HUES64 (cell line): Measurements from ENCODE around the gene IRS1.
A peak's percentile ranks its signal among the peaks of the same experiment; 100 is the strongest.

ENCODE experiments used
- H3K27ac ChIP-seq: 2 replicates; pipeline ENCODE4 v1.7.0; 2013; ENCODE audit warnings: low read depth, low read length, inconsistent platforms
- H3K27me3 ChIP-seq: 2 replicates; pipeline ENCODE4 v1.6.1; 2013; ENCODE audit warnings: mild to moderate bottlenecking, low read length; ENCODE audit not compliant: insufficient read depth
- H3K36me3 ChIP-seq: 2 replicates; pipeline ENCODE4 v1.6.1; 2013; ENCODE audit warnings: mild to moderate bottlenecking, low read length; ENCODE audit not compliant: insufficient read depth
- H3K4me1 ChIP-seq: 2 replicates; pipeline ENCODE4 v1.6.1; 2013; ENCODE audit warnings: mild to moderate bottlenecking, low read length, moderate library complexity; ENCODE audit not compliant: insufficient read depth
- H3K4me3 ChIP-seq: 2 replicates; pipeline ENCODE4 v1.5.1; 2013; ENCODE audit warnings: mild to moderate bottlenecking, low read length, moderate library complexity
- H3K9ac ChIP-seq: 2 replicates; pipeline ENCODE4 v1.6.1; 2013; ENCODE audit warnings: mild to moderate bottlenecking, low read depth, low read length
- H3K9me3 ChIP-seq: 2 replicates; pipeline ENCODE4 v1.6.1; 2013; ENCODE audit warnings: low read depth, low read length; ENCODE audit not compliant: insufficient read depth
- WGBS: fragments of 150-250, 120-280 bp; methylation state at CpG from one replicate; pipeline ENCODE4 v1.1.7; 2013; ENCODE audit warnings: missing lambda C conversion rate; 5-methylcytosine and 5-hydroxymethylcytosine counted together

Gene IRS1

GRCh38 chr2:226803410-226803809, 3.8 kb upstream of the IRS1 start:
- WGBS, result 77% methylated on average over 1 of the region's 1 CpG
- Histone ChIP-seq H3K9me3 (no peaks in the 10 kb centered on the region), H3K36me3 (no peaks in the 10 kb centered on the region), H3K4me3 (no peak overlapping the region), H3K4me1 (peaks cover 6% of the 10 kb centered on the region), H3K27me3 (no peaks in the 10 kb centered on the region), H3K27ac (no peak overlapping the region), H3K9ac (no peak overlapping the region)

GRCh38 chr2:226802573-226802972, 3.0 kb upstream of the IRS1 start:
- no peaks in the 10 kb centered on the region for H3K27me3 ChIP-seq
- H3K9me3 ChIP-seq, result no peaks in the 10 kb centered on the region
- peaks cover 11% of the 10 kb centered on the region for H3K4me1 ChIP-seq
- no peak overlapping the region for H3K27ac ChIP-seq
- no peak overlapping the region for H3K4me3 ChIP-seq
- WGBS, result 7% methylated on average over 3 of the region's 4 CpGs
- H3K36me3 ChIP-seq, result peaks cover 6% of the 10 kb centered on the region
- H3K9ac ChIP-seq, result no peak overlapping the region

- 3% methylated on average over 33 of the region's 33 CpGs for WGBS
- Histone ChIP-seq H3K4me3 (peak overlapping the region; percentile 76), H3K27me3 (no peaks in the 10 kb centered on the region), H3K36me3 (peaks cover 20% of the 10 kb centered on the region), H3K4me1 (peaks cover 11% of the 10 kb centered on the region), H3K9ac (no peak overlapping the region), H3K9me3 (no peaks in the 10 kb centered on the region), H3K27ac (no peak overlapping the region)
Observed at GRCh38 chr2:226800941-226801784, 1.5 kb upstream of the IRS1 start.

GRCh38 chr2:226799976-226800940, 638 bp upstream of the IRS1 start:
- H3K27ac ChIP-seq, result no peak overlapping the region; the same call in 1 of the 2 replicates
- H3K4me1 ChIP-seq, result peaks cover 11% of the 10 kb centered on the region
- no peaks in the 10 kb centered on the region for H3K27me3 ChIP-seq
- peak overlapping the region; percentile 39; the same call in 1 of the 2 replicates for H3K9ac ChIP-seq
- 4% methylated on average over 36 of the region's 39 CpGs for WGBS
- H3K4me3 ChIP-seq, result peak overlapping the region; percentile 76
- no peaks in the 10 kb centered on the region for H3K9me3 ChIP-seq
- peaks cover 29% of the 10 kb centered on the region for H3K36me3 ChIP-seq

GRCh38 chr2:226798422-226799210, 1.0 kb downstream of the IRS1 start:
- peak overlapping the region; percentile 53 for H3K27ac ChIP-seq
- peak overlapping the region; percentile 74 for H3K9ac ChIP-seq
- H3K4me3 ChIP-seq, result peak overlapping the region; percentile 76
- no peaks in the 10 kb centered on the region for H3K9me3 ChIP-seq
- peaks cover 42% of the 10 kb centered on the region for H3K36me3 ChIP-seq
- no peaks in the 10 kb centered on the region for H3K27me3 ChIP-seq
- H3K4me1 ChIP-seq, result peaks cover 23% of the 10 kb centered on the region
- WGBS, result 2% methylated on average over 80 of the region's 80 CpGs

- Histone ChIP-seq H3K36me3 (peaks cover 48% of the 10 kb centered on the region), H3K4me3 (peak overlapping the region; percentile 76), H3K9me3 (no peaks in the 10 kb centered on the region), H3K4me1 (peaks cover 29% of the 10 kb centered on the region), H3K27me3 (no peaks in the 10 kb centered on the region), H3K27ac (no peak overlapping the region), H3K9ac (peak overlapping the region; percentile 74; the same call in 1 of the 2 replicates)
- WGBS, result 72% methylated on average over 23 of the region's 23 CpGs
Observed at GRCh38 chr2:226797989-226798421, 1.6 kb downstream of the IRS1 start.

GRCh38 chr2:226797289-226797988, 2.2 kb downstream of the IRS1 start:
- H3K27me3 ChIP-seq, result no peaks in the 10 kb centered on the region
- peak overlapping the region; percentile 76; the same call in 1 of the 2 replicates for H3K4me3 ChIP-seq
- H3K4me1 ChIP-seq, result peaks cover 34% of the 10 kb centered on the region
- 96% methylated on average over 50 of the region's 50 CpGs for WGBS
- no peak overlapping the region for H3K27ac ChIP-seq
- H3K36me3 ChIP-seq, result peaks cover 48% of the 10 kb centered on the region
- H3K9ac ChIP-seq, result no peak overlapping the region
- no peaks in the 10 kb centered on the region for H3K9me3 ChIP-seq

- 91% methylated on average over 17 of the region's 17 CpGs for WGBS
- H3K9me3 ChIP-seq, result no peaks in the 10 kb centered on the region
- H3K36me3 ChIP-seq, result peaks cover 48% of the 10 kb centered on the region
- H3K27me3 ChIP-seq, result no peaks in the 10 kb centered on the region
- H3K9ac ChIP-seq, result no peak overlapping the region
- peak overlapping the region; percentile 17; the same call in 1 of the 2 replicates for H3K4me3 ChIP-seq
- H3K4me1 ChIP-seq, result peaks cover 32% of the 10 kb centered on the region
- H3K27ac ChIP-seq, result no peak overlapping the region
Observed at GRCh38 chr2:226796840-226797288, 2.8 kb downstream of the IRS1 start.

GRCh38 chr2:226796012-226796839, 3.4 kb downstream of the IRS1 start:
- Histone ChIP-seq H3K27me3 (no peaks in the 10 kb centered on the region), H3K36me3 (peaks cover 48% of the 10 kb centered on the region), H3K4me1 (peaks cover 32% of the 10 kb centered on the region), H3K4me3 (peak overlapping the region; percentile 58; the same call in 1 of the 2 replicates), H3K27ac (no peak overlapping the region), H3K9ac (no peak overlapping the region), H3K9me3 (no peaks in the 10 kb centered on the region)
- WGBS, result 97% methylated on average over 25 of the region's 25 CpGs
